Endothelial cell of umbilical vein (primary cell): ENCODE measurements around the gene CLTCL1.

Experiments
- CTCF ChIP-seq, 2 donors: IDR thresholded peaks; 1 replicate in 1 of 2; 2 replicates in 1 of 2; pipeline ENCODE4 v1.5.1; 2011; ENCODE audit warnings: low read length in 2 of 2, mild to moderate bottlenecking in 2 of 2, moderate library complexity in 2 of 2, control low read depth in 1 of 2, inconsistent platforms in 1 of 2, low read depth in 1 of 2; ENCODE audit not compliant: insufficient read depth in 1 of 2; ENCODE audit errors: extremely low read depth in 1 of 2
- EZH2 ChIP-seq: IDR thresholded peaks from 2 replicates; pipeline ENCODE4 v1.6.1; 2012; ENCODE audit warnings: borderline replicate concordance, low read depth, mild to moderate bottlenecking, moderate library complexity, low read length, inconsistent platforms; ENCODE audit not compliant: severe bottlenecking
- GATA2 ChIP-seq: IDR thresholded peaks from 2 replicates; pipeline ENCODE4 v1.7.0; 2011; ENCODE audit warnings: low read depth, mild to moderate bottlenecking, moderate library complexity, mixed read lengths, low read length; ENCODE audit not compliant: insufficient read length, insufficient read depth
- JUN ChIP-seq: IDR thresholded peaks from 2 replicates; pipeline ENCODE4 v1.6.1; 2011; ENCODE audit warnings: borderline replicate concordance, low read depth; ENCODE audit not compliant: insufficient read length, insufficient read depth
- MAX ChIP-seq: IDR thresholded peaks from 2 replicates; pipeline ENCODE4 v1.6.1; 2011; ENCODE audit not compliant: insufficient read depth, insufficient read length
- POLR2A ChIP-seq: IDR thresholded peaks from 2 replicates; pipeline ENCODE4 v1.6.1; 2012; ENCODE audit warnings: low read depth, mild to moderate bottlenecking, control low read depth, low read length
- POLR2AphosphoS5 ChIP-seq: IDR thresholded peaks from 2 replicates; pipeline ENCODE4 v1.6.1; 2012; ENCODE audit warnings: low read depth, mild to moderate bottlenecking, control low read depth, low read length, moderate library complexity; ENCODE audit not compliant: insufficient read depth

- TF ChIP-seq CTCF (IDR thresholded peaks at IDR 0.05; ENCODE audit: extremely low read depth in 1 of 2, insufficient read depth in 1 of 2, low read depth in 1 of 2, low read length in 2 of 2) (no peak), EZH2 (no peak), POLR2AphosphoS5 (no peak), JUN (no peak), POLR2A (no peak), MAX (no peak), GATA2 (no peak)
Observed at GRCh38 chr22:19317865-19318264, 26.3 kb upstream of the CLTCL1 start.
